Effector memory CD4-positive, alpha-beta T cell (primary cell): Measurements from ENCODE around the gene APOL6.

Experiments
- DNase-seq, 3 donors: peaks; one replicate each; pipeline ENCODE4 v3.0.0-alpha.2; 2020
- H3K27ac ChIP-seq: 2 replicates; pipeline ENCODE4 v1.7.0; 2013; ENCODE audit warnings: mild to moderate bottlenecking, low read length, moderate library complexity; ENCODE audit not compliant: insufficient read depth, poor library complexity, severe bottlenecking
- H3K27me3 ChIP-seq: replicated peaks from 2 replicates; pipeline ENCODE4 v1.7.0; 2013; ENCODE audit warnings: mild to moderate bottlenecking, low read length; ENCODE audit not compliant: insufficient read depth, control insufficient read depth, poor library complexity, severe bottlenecking
- H3K36me3 ChIP-seq: 2 replicates; pipeline ENCODE4 v1.7.0; 2013; ENCODE audit warnings: mild to moderate bottlenecking, low read length, moderate library complexity; ENCODE audit not compliant: control insufficient read depth, insufficient read depth
- H3K4me1 ChIP-seq: 2 replicates; pipeline ENCODE4 v1.7.0; 2013; ENCODE audit warnings: low read length, mild to moderate bottlenecking; ENCODE audit not compliant: control insufficient read depth, insufficient read depth, poor library complexity, severe bottlenecking
- H3K4me3 ChIP-seq: 2 replicates; pipeline ENCODE4 v1.7.0; 2013; ENCODE audit warnings: low read length, low read depth, mild to moderate bottlenecking; ENCODE audit not compliant: insufficient read depth, poor library complexity, severe bottlenecking
- H3K9me3 ChIP-seq: 2 replicates; pipeline ENCODE4 v1.7.0; 2013; ENCODE audit warnings: mild to moderate bottlenecking, low read length, moderate library complexity; ENCODE audit not compliant: control insufficient read depth
- total RNA-seq, 3 donors: gene quantifications; one replicate each; lab custom pipeline; 2026; lab: John Stamatoyannopoulos, UW

APOL6 gene, protein sequence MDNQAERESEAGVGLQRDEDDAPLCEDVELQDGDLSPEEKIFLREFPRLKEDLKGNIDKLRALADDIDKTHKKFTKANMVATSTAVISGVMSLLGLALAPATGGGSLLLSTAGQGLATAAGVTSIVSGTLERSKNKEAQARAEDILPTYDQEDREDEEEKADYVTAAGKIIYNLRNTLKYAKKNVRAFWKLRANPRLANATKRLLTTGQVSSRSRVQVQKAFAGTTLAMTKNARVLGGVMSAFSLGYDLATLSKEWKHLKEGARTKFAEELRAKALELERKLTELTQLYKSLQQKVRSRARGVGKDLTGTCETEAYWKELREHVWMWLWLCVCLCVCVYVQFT
- 323 to 372 (median 349) reads per million in 3 donors for total RNA-seq

DNA sequence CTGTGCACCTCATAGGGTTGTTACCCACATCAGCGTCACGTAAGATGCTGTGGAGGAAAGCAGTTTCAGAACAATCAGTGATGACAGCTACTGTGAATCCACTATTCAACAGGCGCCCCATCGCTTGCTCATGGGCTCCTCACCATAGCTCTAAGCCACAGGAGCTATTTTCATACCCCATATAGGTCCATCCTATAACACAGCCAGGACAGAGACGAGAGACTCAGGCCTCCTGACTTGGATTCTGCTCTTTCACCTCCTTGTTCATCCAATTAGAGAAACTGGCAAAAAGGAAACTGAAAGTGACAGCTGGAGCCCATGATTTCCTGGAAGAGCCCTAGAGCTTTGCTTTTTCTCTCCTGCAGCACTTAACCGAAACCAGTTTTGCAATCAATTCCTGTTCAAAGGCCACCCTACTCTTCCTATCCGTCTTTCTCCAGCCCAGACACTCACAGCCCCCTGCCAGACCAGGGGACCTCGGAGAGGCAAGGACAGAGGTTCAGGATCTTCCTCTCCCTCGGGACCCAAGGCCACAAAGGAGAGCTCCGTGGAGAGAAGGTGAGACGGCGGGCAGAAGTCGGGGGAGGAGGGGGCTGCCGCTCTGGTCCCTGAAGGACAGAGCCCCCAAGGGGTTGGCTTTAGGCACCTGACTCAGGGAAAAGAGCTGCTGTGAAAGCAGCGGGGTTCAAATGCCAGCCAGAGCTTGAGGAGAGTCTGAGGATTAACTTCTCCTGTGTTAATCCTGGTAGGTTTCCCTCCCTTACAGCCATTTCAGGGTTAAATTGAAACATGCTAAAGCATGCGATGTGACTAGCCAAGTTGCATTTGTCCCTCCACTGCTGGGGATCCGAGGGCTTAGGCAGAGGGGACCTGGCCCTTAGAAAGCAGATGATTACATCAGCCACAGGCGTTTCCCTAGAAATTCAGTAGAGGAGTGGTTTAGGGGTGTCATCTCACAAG lies at the start of gene APOL6:
APOL6 (plus strand) TSS at position 381 of the 960 bp plus-strand sequence. CDS start 7,980 bp downstream, outside the sequence.
- H3K27me3 ChIP-seq: no peaks in the 10 kb centered on the region
- peak within 1 kb of the TSS; percentile 95 for H3K27ac ChIP-seq
- H3K4me3 ChIP-seq: peak within 1 kb of the TSS; percentile 80
- H3K36me3 ChIP-seq: no peaks in the 10 kb centered on the region
- peak; percentile 23 to 45 (median 42) for DNase-seq
- H3K4me1 ChIP-seq: peaks cover 28% of the 10 kb centered on the region
- no peaks in the 10 kb centered on the region for H3K9me3 ChIP-seq

DNA sequence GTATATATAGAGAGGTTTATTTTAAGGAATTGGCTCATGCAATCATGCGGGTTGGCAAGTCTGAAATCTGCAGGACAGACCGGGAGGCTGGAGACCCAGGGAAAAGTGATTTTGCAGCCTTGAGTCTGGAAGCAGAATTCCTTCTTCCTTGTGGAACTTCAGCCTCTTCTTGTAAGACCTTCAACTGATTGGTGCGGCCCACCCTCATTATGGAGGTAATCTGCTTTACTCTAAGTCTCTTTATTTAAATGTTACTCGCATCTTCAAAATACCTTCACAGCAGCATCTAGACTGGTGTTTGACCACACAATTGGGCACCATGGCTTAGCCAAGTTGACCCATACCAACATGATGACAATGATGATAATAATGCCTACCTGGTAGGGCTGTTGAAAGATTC lies 48.9 kb upstream of the APOL6 start:
- Histone ChIP-seq H3K27me3 (no peaks in the 10 kb centered on the region), H3K27ac (no peak overlapping the region), H3K4me1 (no peaks in the 10 kb centered on the region), H3K36me3 (no peaks in the 10 kb centered on the region), H3K4me3 (no peak overlapping the region), H3K9me3 (no peaks in the 10 kb centered on the region)
- no peak for DNase-seq

DNA sequence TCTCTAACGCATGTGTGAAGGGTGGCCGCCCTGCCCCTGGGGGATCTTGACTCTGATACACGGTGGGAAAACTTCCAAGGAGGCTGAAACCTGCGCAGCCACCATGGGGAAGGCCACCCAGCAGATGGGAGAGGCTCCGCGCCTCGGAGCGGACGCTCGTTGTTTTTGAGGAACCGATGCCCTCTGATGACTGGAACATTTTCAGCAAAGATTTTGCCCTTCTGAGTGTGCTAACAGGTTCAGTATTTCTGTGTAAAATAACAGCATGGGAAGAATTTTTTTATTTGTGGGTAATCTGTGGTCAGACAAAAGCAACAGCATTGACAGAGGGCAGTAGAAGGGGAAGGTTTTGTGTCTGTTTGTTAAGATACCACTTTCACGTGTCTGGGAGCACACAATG lies 47.8 kb upstream of the APOL6 start:
- Histone ChIP-seq H3K4me1 (no peaks in the 10 kb centered on the region), H3K9me3 (no peaks in the 10 kb centered on the region), H3K27ac (no peak overlapping the region), H3K4me3 (no peak overlapping the region), H3K27me3 (no peaks in the 10 kb centered on the region), H3K36me3 (no peaks in the 10 kb centered on the region)
- DNase-seq: no peak

DNA sequence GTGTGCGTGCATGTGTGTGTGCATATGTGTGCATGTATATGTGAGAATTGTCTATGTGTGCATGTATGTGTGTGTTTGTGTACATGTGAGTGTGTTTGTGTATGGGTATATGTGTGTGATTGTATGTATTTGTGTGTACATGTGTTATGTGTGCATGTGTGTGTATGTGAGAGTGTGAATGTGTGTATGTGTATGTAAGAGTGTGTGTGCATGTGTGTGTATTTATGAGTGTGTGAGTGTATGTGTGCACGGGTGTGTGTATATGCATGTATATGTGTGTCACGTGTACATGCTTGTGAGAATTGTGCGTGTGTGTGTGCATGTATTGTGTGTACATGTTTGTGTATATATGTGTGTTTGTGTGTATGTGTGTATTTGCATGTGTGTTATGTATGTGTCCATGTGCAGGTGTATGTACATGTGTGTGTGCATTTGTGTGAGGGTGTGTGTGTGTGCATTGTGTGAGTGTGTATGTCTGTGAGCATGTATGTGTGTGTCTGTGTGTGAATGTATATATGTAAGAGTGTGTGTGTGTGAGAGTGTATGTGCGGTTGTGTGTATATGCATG lies 47.1 kb upstream of the APOL6 start:
- no peak for DNase-seq
- H3K36me3 ChIP-seq: no peaks in the 10 kb centered on the region
- no peaks in the 10 kb centered on the region for H3K9me3 ChIP-seq
- no peaks in the 10 kb centered on the region for H3K4me1 ChIP-seq
- H3K27ac ChIP-seq: no peak overlapping the region
- H3K4me3 ChIP-seq: no peak overlapping the region
- H3K27me3 ChIP-seq: no peaks in the 10 kb centered on the region

GRCh38 chr22:35601743-35602615 lies 46.3 kb upstream of the APOL6 start:
- no peak overlapping the region for H3K4me3 ChIP-seq
- DNase-seq: no peak
- no peaks in the 10 kb centered on the region for H3K4me1 ChIP-seq
- H3K9me3 ChIP-seq: no peaks in the 10 kb centered on the region
- H3K27ac ChIP-seq: no peak overlapping the region
- H3K27me3 ChIP-seq: no peaks in the 10 kb centered on the region
- no peaks in the 10 kb centered on the region for H3K36me3 ChIP-seq

DNA sequence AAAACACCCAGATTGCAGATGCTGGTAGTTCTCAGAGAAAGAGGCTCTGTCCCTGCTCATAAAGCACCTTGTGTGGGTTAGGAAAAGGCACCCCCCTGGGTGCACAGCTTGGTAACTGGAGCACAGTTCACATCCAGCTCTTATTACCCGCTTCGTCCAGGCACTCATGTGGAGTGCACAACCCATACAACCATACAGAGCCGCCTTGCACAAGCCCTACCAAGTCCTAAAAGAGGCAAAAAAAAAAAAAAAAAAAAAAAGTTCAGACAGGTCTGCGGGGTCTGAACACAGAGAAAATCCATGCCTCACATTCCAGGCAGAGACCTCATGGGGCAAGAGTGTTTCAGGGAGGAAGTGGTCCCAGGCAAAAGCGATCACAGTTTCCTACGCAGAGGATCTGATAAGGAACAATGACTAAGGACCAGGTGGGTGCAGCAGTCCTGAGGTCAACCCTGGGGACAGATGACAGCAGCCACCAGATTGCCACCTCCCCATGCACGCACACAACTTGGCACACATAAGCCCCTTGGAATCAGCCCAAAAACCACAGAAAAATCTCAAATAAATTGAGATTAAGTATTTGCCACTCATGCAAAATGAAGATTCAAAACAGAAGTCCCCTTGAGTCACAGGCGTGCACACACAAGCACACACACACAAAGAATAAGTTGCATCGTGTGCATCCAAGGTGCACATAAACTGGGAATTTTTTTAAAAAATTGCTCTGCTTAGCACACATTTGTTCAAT lies 43.5 kb upstream of the APOL6 start:
- Histone ChIP-seq H3K4me1 (no peaks in the 10 kb centered on the region), H3K4me3 (no peak overlapping the region), H3K36me3 (no peaks in the 10 kb centered on the region), H3K9me3 (no peaks in the 10 kb centered on the region), H3K27me3 (no peaks in the 10 kb centered on the region), H3K27ac (no peak overlapping the region)
- no peak for DNase-seq

DNA sequence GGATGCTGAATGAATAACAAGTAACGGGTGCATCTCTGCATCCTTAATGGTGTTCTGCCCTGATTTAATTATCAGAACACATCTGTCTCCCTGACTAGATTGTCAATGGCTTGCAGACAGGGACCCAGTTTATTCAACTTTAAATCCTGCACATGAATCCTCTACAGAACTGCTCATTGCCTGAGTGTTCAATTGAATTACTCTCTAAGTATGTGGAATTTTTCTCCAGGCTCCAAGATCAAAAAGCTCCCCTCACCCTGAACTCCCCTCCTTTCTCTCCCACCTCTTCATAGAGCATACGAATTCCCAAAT lies 42.9 kb upstream of the APOL6 start:
- no peaks in the 10 kb centered on the region for H3K27me3 ChIP-seq
- H3K4me3 ChIP-seq: no peak overlapping the region
- no peaks in the 10 kb centered on the region for H3K4me1 ChIP-seq
- no peak overlapping the region for H3K27ac ChIP-seq
- no peak for DNase-seq
- H3K36me3 ChIP-seq: no peaks in the 10 kb centered on the region
- no peaks in the 10 kb centered on the region for H3K9me3 ChIP-seq

GRCh38 chr22:35605851-35606481 lies 42.3 kb upstream of the APOL6 start:
- H3K27ac ChIP-seq: no peak overlapping the region
- H3K27me3 ChIP-seq: no peaks in the 10 kb centered on the region
- H3K4me1 ChIP-seq: no peaks in the 10 kb centered on the region
- H3K36me3 ChIP-seq: no peaks in the 10 kb centered on the region
- DNase-seq: no peak
- no peaks in the 10 kb centered on the region for H3K9me3 ChIP-seq
- H3K4me3 ChIP-seq: no peak overlapping the region

GRCh38 chr22:35606916-35607315 lies 41.3 kb upstream of the APOL6 start:
- no peak for DNase-seq

More at GRCh38 chr22:35606916-35607315, 41.3 kb upstream of the APOL6 start:
- Histone ChIP-seq H3K36me3 (no peaks in the 10 kb centered on the region), H3K9me3 (no peaks in the 10 kb centered on the region), H3K27me3 (no peaks in the 10 kb centered on the region), H3K4me3 (no peak overlapping the region), H3K27ac (no peak overlapping the region), H3K4me1 (no peaks in the 10 kb centered on the region)
